Fibroblast of lung (primary cell): ENCODE measurements around the gene IL17RA. TPM values are rescaled to one million over a fixed set of nuclear protein-coding genes. Genes with fewer than 3 reads are reported as not detected.

Source experiments
- DNase-seq, 2 donors: peaks; one replicate each; pipeline versions ENCODE4 v3.0.0 to v3.0.0-alpha.2; 2010; ENCODE audit warnings: low read depth in 2 of 2
- H2AFZ ChIP-seq: 2 replicates; pipeline ENCODE4 v1.5.1; 2012; ENCODE audit warnings: low read length, control low read depth, inconsistent platforms
- H3K27ac ChIP-seq: 2 replicates; pipeline ENCODE4 v1.5.1; 2011; ENCODE audit warnings: low read length, control low read depth; ENCODE audit not compliant: insufficient read depth
- H3K27me3 ChIP-seq: 2 replicates; pipeline ENCODE4 v1.5.1; 2011; ENCODE audit warnings: mild to moderate bottlenecking, low read length; ENCODE audit not compliant: control insufficient read depth, insufficient read depth
- H3K36me3 ChIP-seq: 2 replicates; pipeline ENCODE4 v1.5.1; 2011; ENCODE audit warnings: low read length; ENCODE audit not compliant: control insufficient read depth, insufficient read depth
- H3K4me1 ChIP-seq: 2 replicates; pipeline ENCODE4 v1.5.1; 2011; ENCODE audit warnings: low read length; ENCODE audit not compliant: control insufficient read depth, insufficient read depth; ENCODE audit errors: extremely low read depth
- H3K4me2 ChIP-seq: 2 replicates; pipeline ENCODE4 v1.5.1; 2011; ENCODE audit warnings: low read length, control low read depth; ENCODE audit not compliant: insufficient read depth; ENCODE audit errors: extremely low read depth
- H3K4me3 ChIP-seq, 4 experiments: fragments of 200-600 bp in 1 of 4; sonication (generic) in 1 of 4; replicated peaks in 1 of 4; 2 replicates each; pipeline ENCODE4 v1.5.1; 2011 to 2016; ENCODE audit warnings: low read length in 4 of 4, low read depth in 3 of 4, mild to moderate bottlenecking in 3 of 4, control low read depth in 2 of 4, inconsistent platforms in 1 of 4, mixed read lengths in 1 of 4; ENCODE audit not compliant: insufficient read depth in 1 of 4; ENCODE audit errors: control extremely low read depth in 1 of 4
- H3K79me2 ChIP-seq: 2 replicates; pipeline ENCODE4 v1.5.1; 2012; ENCODE audit warnings: mild to moderate bottlenecking, low read length, inconsistent platforms; ENCODE audit not compliant: control insufficient read depth, insufficient read depth
- H3K9ac ChIP-seq: 2 replicates; pipeline ENCODE4 v1.5.1; 2011; ENCODE audit warnings: mild to moderate bottlenecking, low read length, control low read depth; ENCODE audit not compliant: insufficient read depth
- H3K9me3 ChIP-seq: 2 replicates; pipeline ENCODE4 v1.5.1; 2012; ENCODE audit warnings: low read depth, low read length; ENCODE audit not compliant: control insufficient read depth, insufficient read depth
- H4K20me1 ChIP-seq: 2 replicates; pipeline ENCODE4 v1.5.1; 2011; ENCODE audit warnings: low read length; ENCODE audit not compliant: control insufficient read depth, insufficient read depth; ENCODE audit errors: extremely low read depth
- CTCF ChIP-seq, 2 donors: IDR thresholded peaks in 1 of 2; conservative IDR thresholded peaks in 1 of 2; 1 replicate in 1 of 2; 2 replicates in 1 of 2; pipeline ENCODE4 v1.5.1; 2011 to 2012; ENCODE audit warnings: low read length in 2 of 2, control low read depth in 1 of 2, inconsistent platforms in 1 of 2, low read depth in 1 of 2, mild to moderate bottlenecking in 1 of 2
- EZH2 ChIP-seq: IDR thresholded peaks from 2 replicates; pipeline ENCODE4 v1.5.1; 2012; ENCODE audit warnings: low read length, control low read depth, mild to moderate bottlenecking; ENCODE audit errors: missing control alignments
- polyA plus RNA-seq, 2 donors: library from polyadenylated mRNA; depleted of rRNA in 1 of 2; stranded (reverse) in 1 of 2; unstranded in 1 of 2; fragments of >200 nt; gene quantifications; 2 replicates each; pipeline ENCODE4 v1.2.1, GENCODE V29; 2011 to 2012; ENCODE audit warnings: missing spikeins in 1 of 2
- total RNA-seq: library from RNA; depleted of rRNA; stranded (reverse); fragments of >200 nt; gene quantifications from 2 replicates; pipeline ENCODE4 v1.2.1, GENCODE V29; 2014

The IL17RA gene
- total and polyA plus RNA-seq, 2 donors (not counting 1 experiment from before 2014, with no cell fraction given): 5.3 to 7.1 TPM

DNA sequence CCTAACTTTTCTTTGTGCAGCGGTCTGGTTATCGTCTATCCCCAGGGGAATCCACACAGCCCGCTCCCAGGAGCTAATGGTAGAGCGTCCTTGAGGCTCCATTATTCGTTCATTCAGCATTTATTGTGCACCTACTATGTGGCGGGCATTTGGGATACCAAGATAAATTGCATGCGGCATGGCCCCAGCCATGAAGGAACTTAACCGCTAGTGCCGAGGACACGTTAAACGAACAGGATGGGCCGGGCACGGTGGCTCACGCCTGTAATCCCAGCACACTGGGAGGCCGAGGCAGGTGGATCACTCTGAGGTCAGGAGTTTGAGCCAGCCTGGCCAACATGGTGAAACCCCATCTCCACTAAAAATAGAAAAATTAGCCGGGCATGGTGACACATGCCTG, 25.2 kb downstream of the IL17RA start:
- Histone ChIP-seq H3K9me3 (no peaks in the 10 kb centered on the region), H3K9ac (no peak overlapping the region), H3K4me1 (no peaks in the 10 kb centered on the region), H3K27me3 (no peaks in the 10 kb centered on the region), H3K4me2 (no peak overlapping the region), H3K27ac (no peak overlapping the region), H3K36me3 (peaks cover 11% of the 10 kb centered on the region), H4K20me1 (no peaks in the 10 kb centered on the region), H2AFZ (no peak overlapping the region), H3K79me2 (no peaks in the 10 kb centered on the region), H3K4me3 (no peak overlapping the region)
- DNase-seq: no peak
- TF ChIP-seq EZH2 (no peak), CTCF (conservative IDR thresholded peaks at IDR 0.05 in 1 of 2, IDR thresholded peaks at IDR 0.05 in 1 of 2; ENCODE audit: low read depth in 1 of 2, low read length in 2 of 2) (no peak)

GRCh38 chr22:17110791-17111550, 26.2 kb downstream of the IL17RA start:
- Histone ChIP-seq H3K27ac (no peak overlapping the region), H3K36me3 (peaks cover 6% of the 10 kb centered on the region), H4K20me1 (no peaks in the 10 kb centered on the region), H2AFZ (no peak overlapping the region), H3K9ac (no peak overlapping the region), H3K27me3 (no peaks in the 10 kb centered on the region), H3K79me2 (no peaks in the 10 kb centered on the region), H3K4me1 (no peaks in the 10 kb centered on the region), H3K9me3 (no peaks in the 10 kb centered on the region), H3K4me3 (no peak overlapping the region), H3K4me2 (no peak overlapping the region)
- DNase-seq: no peak
- TF ChIP-seq EZH2: no peak
- no peak for TF ChIP-seq CTCF (conservative IDR thresholded peaks at IDR 0.05 in 1 of 2, IDR thresholded peaks at IDR 0.05 in 1 of 2; ENCODE audit: low read depth in 1 of 2, low read length in 2 of 2)

GRCh38 chr22:17112491-17113042, 27.8 kb downstream of the IL17RA start:
- no peaks in the 10 kb centered on the region for H3K79me2 ChIP-seq
- H4K20me1 ChIP-seq: no peaks in the 10 kb centered on the region
- TF ChIP-seq EZH2: no peak
- TF ChIP-seq CTCF (conservative IDR thresholded peaks at IDR 0.05 in 1 of 2, IDR thresholded peaks at IDR 0.05 in 1 of 2; ENCODE audit: low read depth in 1 of 2, low read length in 2 of 2): no peak
- no peak for DNase-seq
- H3K4me3 ChIP-seq: no peak overlapping the region
- H2AFZ ChIP-seq: no peak overlapping the region
- H3K36me3 ChIP-seq: peaks cover 6% of the 10 kb centered on the region
- no peaks in the 10 kb centered on the region for H3K4me1 ChIP-seq
- no peaks in the 10 kb centered on the region for H3K9me3 ChIP-seq
- H3K4me2 ChIP-seq: no peak overlapping the region
- no peaks in the 10 kb centered on the region for H3K27me3 ChIP-seq
- H3K27ac ChIP-seq: no peak overlapping the region
- H3K9ac ChIP-seq: no peak overlapping the region
